GM12872 (cell line): ENCODE measurements around the gene SPSB1.

Source experiments
- TF ChIP-seq, protein P1 (sequence below): IDR thresholded peaks from 3 replicates; pipeline ENCODE4 v1.5.1; 2011; ENCODE audit warnings: low read depth, mild to moderate bottlenecking, low read length, moderate library complexity; ENCODE audit not compliant: insufficient read depth

Gene SPSB1

DNA sequence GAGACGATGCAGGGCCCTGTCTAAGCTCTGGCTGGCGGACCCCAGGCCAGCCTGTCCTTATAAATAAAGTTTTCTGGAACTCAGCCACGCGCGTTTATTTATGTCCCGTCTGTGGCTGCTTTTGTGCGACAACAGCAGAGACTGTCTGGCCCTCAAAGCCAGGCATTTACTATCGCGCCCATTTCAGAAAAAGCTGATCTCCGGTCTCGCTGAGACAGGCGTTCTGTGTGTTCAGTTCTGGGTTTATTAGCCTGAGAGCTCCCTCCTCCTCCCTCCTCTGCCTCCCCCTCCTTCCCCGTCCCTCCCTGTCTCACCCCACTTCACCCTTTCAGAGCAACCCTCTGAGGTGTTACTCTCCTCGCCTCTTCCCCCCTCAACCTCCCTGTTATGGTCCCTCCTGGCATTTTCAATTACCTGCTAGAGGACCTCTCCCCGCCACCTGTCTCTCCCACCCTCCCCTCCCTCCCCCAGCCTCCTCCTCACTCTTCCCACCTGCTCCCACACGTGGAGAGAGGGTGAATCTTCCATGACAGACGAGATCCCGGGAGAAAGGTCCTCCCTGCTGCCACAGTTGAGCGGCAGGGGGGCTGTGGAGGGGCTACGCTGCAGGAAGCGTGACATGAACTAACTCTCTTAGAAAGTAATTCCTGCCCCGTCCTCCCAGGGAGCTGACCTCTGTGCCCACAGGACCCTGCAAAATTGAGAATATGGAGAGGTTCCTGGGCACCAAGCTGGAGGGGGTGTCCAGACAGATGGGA lies 59.9 kb downstream of the SPSB1 start:
- TF ChIP-seq, protein P1, sequence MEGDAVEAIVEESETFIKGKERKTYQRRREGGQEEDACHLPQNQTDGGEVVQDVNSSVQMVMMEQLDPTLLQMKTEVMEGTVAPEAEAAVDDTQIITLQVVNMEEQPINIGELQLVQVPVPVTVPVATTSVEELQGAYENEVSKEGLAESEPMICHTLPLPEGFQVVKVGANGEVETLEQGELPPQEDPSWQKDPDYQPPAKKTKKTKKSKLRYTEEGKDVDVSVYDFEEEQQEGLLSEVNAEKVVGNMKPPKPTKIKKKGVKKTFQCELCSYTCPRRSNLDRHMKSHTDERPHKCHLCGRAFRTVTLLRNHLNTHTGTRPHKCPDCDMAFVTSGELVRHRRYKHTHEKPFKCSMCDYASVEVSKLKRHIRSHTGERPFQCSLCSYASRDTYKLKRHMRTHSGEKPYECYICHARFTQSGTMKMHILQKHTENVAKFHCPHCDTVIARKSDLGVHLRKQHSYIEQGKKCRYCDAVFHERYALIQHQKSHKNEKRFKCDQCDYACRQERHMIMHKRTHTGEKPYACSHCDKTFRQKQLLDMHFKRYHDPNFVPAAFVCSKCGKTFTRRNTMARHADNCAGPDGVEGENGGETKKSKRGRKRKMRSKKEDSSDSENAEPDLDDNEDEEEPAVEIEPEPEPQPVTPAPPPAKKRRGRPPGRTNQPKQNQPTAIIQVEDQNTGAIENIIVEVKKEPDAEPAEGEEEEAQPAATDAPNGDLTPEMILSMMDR: no peak

DNA sequence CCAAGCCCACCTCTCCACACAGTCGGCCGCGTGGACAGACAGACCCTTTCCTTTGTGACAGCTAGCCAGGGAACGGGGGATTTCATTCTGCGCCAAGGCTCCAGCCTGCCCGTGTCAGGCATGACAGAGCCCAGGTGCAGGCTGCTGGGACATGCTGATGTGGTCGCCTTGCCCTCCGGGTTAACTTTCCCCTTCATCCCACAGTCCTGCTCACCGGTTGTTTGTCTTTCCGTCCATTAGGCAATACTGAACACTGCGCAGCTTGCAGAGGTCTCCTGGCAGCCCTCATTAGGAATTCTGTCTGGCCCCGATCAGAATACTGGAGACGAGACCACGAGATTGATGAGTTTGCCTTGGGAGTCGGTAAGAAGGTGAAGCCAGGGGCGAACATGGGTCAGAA lies 62.8 kb downstream of the SPSB1 start:
- TF ChIP-seq, protein P1: no peak

DNA sequence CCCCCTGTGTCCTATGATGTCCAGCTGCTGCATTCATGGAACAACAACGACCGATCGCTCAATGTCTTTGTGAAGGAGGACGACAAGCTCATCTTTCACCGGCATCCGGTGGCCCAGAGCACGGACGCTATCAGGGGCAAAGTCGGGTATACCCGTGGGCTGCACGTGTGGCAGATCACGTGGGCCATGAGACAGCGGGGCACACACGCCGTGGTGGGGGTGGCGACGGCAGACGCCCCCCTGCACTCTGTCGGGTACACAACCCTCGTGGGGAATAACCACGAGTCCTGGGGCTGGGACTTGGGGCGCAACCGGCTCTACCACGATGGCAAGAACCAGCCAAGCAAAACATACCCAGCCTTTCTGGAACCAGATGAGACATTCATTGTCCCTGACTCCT lies 63.3 kb downstream of the SPSB1 start:
- TF ChIP-seq, protein P1: no peak

DNA sequence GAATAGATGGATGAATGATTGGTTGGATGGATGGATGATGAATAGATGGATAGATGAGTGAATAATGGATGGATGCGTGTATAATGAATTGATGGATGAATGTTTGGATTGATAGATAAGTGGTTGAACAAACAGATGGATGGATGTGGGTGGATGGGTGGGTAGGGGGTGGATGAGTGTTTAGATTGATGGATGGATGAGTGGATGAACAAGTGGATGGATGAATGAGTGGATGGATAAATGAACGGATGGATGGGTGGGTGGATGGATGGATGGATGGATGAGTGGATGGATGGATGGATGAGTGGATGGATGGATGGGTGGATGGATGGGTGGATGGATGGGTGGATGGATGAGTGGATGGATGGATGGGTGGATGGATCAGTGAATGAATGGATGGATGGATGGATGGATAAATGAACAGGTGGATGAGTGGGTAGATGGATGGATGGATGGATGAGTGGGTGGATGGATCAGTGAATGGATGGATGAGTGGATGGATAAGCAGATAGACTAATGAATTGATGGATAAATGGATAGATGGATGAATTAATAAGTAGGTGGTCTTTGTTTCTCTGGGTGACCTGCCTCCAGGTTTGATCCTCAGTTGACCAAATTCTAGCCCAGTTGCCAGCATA lies 64.3 kb downstream of the SPSB1 start:
- TF ChIP-seq, protein P1: no peak

- TF ChIP-seq, protein P1: no peak
These were observed 65.3 kb downstream of the SPSB1 start for GRCh38 chr1:9357958-9358357.

DNA sequence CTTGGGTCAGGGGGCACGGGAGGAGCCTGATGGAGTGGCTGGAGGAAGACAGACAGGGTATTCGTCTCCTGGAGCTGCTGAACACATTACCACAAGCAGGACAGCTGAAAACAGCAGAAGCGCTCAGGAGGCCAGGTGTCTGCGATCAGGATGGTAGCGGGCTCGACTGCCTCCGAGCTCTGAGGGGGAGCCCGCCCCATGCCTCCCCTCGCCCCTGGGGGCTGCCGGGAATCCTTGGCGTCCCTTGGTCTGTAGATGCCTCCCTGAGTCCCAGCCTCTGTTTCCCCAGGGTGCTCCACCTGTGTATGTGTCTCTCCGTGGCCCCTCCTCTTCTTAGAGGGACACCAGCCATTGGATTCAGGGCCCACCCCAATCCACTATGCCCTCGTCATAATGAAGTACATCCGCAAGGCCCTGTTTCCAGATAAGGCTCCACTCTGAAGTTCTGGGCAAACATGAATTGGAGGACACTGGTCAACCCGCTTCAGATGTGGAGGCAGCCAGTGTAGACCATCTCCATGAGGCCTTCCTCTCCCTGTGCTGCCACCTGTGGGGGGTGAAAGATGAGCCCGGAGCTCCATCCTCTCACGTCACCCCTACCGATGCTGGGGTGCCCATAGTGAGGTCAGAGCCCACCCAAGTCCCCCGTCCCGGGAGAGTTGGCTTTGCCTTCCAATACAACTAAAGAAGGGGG lies 67.8 kb downstream of the SPSB1 start:
- TF ChIP-seq, protein P1: no peak

DNA sequence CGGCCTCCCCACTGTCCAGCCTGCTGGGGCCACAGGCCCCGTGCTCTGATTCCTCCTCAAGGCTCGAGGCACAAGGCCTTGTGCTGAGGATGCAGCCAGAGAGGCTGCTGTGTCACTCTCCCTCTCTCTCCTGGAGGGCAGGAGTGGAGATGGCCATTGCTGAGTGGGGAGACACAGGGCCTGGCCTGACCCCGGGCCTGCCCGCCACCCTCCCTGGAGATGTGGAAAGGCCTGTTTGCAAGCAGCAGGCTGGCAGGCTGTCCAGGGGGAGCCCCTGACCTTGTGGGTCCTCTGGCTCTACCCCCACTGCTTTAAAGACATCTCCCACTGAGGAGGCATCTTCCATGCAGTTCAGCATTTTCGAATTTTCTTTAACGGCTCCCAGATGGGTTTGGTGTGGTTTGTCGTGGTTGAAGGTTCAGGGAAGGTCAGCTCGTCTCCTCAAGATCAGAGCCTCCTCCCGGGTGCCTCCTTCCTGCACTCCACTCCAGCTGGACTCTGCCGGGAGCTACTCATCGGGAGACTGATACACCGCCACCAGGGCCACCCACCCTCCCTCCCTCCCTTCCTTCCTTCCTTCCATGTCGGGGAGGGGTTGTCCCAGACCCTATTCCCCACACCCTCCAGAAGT lies 69.1 kb downstream of the SPSB1 start:
- TF ChIP-seq, protein P1: no peak
